ENCODE data around the gene GRAP2.

Gene GRAP2

DNA sequence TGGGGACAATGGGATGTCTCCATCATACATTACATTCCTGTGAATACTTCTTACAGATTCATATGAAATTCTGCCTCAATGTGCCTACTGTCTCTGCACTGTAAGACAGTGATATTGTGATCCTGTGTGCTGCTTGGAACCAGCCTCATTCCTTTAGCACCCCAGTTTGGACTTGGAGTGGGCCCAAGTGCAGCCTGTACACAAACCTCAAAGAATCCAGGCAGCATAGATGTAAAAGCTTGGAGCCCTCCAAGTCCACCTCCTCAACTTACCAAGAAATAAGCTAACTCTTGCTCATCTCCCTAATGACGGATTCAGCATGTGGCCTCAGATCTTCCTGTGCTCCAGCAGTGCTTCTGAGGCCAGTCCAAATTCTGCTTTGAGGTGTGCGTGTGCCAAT is 24.4 kb downstream of the GRAP2 start:
- DNase-seq, result no peak

DNA sequence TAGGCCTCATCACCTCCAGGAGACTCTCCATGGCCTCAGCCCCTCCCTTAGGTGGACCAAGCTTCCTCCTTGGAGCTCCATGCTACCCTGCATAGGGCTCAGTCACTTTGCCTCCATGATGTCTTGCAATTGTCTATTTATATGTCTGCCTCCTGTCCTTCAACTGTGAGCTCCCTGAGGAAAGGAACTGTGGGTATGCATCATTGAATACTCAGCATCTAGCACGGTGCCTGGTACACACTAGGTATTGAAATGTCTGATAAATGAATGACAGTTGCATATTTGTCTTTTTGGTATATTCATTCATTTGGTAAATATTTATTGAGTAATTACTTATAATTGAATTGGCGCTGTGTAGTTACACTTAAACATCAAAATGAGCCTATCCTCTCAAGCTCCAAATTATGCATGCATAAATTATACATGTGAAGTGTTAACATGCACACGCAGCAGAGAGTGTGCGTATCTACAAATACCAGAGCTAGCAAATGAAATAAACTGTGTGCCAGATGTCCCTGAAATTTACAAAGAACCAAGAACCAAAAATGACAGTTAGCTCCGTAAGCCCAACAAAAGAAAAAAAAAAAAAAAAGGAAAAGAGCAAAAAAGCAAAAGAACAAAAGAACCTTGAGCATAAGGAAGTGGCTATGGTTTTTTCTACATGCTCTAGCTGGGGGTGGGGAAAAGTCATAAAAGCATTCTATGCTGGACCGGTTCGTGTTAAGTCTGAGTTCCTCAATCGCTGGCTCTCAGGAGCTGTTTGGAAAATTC is 25.2 kb downstream of the GRAP2 start:
- DNase-seq, result no peak

DNA sequence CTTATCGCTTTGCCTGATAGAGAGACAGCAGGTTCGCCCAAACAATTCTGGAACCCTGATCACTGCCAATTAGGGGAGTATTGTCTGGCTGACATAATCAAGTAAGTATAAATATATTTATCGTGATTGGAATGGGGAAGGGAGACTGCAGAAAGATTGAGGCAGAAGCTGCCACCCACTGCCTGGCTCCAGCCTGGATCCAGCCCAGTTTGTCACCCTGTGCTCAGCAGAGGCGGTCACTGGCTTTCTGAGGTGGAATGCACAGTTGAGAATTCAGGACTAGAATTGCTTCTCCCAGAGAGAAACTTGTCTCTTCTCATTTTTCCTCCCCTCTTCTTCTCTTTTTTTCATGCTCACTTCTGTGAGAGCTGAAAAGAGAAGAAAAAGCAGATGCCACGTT is 25.9 kb downstream of the GRAP2 start:
- DNase-seq, result no peak

GRCh38 chr22:39927544-39927943 is 26.7 kb downstream of the GRAP2 start:
- no peak for DNase-seq

- DNase-seq, result no peak
Observed at GRCh38 chr22:39928536-39929520, 27.9 kb downstream of the GRAP2 start.

DNA sequence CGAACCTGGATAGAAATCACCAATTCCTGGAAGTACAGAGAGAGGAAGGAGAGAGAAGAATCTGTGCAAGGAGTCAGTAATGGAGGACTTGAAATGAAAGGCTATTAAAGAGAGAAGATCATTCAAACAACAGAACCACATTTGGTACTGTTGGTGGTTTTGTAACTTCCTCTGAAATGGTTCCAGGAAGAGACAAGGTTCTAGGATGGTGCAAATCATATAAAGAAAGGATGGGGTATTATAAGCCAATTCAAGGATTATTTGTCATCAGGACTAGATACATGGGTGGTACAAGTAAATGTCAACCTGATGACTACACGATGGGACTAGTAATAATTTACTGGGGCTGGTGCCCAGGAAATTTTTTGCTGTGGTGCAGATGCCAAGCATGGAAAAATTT is 30.4 kb downstream of the GRAP2 start:
- DNase-seq, result no peak

DNA sequence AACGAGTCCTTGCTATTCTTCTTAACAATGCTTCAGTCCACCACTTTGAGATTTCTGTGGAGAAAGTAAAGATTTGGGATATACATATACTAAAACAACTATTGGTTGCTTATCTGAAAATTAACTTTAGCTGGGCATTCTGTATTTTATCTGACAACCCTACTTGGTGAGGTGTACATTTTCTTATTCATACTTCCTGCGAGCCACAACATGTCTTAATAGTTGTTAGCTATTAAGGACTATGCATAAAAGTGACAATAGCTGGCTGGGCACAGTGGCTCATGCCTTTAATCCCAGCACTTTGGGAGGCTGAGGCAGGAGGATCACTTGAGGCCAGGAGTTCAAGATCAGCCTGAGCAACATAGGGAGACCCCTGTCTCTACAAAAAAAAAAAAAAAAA is 31.3 kb downstream of the GRAP2 start:
- DNase-seq, result no peak

GRCh38 chr22:39932918-39933649 is 32.2 kb downstream of the GRAP2 start:
- DNase-seq, result no peak

GRCh38 chr22:39933741-39934140 is 32.9 kb downstream of the GRAP2 start:
- no peak for DNase-seq

- DNase-seq, result peak in 5 of 51 donors; percentile 2 to 28 (median 9)
Observed at GRCh38 chr22:39935116-39935515, 34.2 kb downstream of the GRAP2 start.

GRCh38 chr22:39935612-39936011 is 34.7 kb downstream of the GRAP2 start:
- DNase-seq, result no peak

DNA sequence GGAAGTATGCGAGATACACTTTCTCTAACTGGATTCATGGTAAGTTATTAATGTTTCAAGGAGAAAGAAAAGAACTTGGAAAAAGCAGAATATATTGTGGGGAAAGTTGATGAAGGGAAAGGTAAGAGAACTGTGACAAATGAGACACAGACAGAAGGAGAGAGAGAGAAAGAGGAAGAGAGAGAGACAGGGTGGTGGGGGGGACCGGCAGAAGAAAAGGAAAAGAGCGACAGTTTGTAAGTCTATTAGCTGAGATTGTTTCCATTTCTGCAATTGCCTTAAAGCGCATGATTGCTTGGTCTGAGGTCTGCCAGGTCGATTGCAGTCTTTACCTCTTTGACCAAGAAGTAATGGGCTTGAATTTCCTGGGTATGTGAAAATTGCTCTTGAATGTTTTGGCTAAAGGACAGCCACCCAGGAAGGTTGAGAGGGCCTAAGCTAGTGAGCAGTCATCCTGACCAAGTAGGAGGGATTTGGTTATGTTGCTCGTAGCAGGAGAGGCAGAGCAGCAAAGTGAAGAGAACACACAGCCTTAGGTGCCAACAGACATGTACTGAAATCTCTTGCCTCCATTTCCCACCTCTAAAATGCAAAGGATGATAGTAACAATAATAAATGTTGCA is 35.8 kb downstream of the GRAP2 start:
- DNase-seq, result no peak

GRCh38 chr22:39937906-39938305 is 37.0 kb downstream of the GRAP2 start:
- no peak for DNase-seq

DNA sequence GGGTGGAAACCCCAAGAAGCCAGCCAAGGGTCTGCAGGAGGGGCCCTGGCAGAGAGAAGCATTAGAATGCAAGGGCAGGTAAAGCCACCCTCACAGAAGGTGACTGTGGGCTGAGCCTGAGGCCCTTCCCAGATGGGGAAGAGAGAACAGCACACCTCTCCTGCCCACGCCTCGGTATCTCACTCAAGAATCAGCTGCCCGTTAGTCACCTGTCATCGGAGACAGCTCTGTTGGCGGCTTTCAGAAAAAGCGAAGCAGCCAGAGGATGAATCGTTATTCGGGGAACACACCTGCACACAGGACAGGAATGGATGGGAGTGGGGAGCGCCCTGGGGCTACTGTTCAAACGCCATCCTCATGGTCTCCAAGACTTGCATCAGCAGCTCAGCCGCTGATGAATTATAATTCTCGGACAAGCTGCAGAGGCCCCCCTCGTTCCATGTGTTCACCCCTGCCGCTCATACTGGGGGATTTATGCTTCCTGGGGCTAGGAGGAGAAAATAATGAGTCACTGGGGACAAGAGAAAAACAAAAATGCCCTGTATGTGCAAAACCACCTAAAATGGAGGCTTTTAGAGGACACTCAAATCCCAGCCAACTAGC is 37.7 kb downstream of the GRAP2 start:
- no peak for DNase-seq

DNA sequence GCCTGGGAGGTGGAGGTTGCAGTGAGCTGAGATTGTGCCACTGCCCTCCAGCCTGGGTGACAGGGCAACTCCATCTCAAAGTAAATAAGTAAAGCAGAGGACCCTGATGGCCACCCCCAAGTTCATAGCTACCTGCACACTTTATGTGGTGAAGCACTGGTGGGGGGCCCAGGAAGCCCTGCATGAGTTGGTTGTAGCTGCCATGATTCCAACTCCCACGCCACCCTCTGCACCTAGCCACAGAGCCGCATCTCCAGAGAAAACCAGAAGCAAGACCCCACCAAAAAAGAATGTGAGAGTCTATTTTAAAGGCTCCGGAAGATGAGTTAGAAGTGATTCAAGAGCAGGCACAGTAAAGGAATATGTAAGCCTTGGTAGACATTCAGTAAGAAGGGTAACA is 38.9 kb downstream of the GRAP2 start:
- no peak for DNase-seq

GRCh38 chr22:39940757-39941305 is 39.9 kb downstream of the GRAP2 start:
- DNase-seq, result no peak

DNA sequence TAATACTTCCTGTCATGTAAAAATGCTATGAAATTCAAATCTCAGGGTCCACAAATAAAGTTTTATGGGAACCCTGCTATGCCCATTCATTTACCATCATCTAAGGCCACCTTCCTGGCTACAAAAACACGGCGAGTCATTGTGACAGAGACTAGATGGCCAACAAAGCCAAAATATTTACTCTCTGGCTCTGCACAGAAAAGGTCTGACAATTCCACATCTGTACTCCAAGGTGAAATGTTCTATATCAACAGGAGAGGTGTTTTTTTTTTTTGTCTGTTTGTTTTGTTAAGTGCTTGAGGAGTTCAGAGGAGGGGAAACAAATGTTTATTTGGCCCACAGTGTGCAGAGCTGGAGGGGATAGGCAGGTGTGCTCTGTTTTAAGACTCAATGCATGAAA is 40.7 kb downstream of the GRAP2 start:
- DNase-seq, result no peak

DNA sequence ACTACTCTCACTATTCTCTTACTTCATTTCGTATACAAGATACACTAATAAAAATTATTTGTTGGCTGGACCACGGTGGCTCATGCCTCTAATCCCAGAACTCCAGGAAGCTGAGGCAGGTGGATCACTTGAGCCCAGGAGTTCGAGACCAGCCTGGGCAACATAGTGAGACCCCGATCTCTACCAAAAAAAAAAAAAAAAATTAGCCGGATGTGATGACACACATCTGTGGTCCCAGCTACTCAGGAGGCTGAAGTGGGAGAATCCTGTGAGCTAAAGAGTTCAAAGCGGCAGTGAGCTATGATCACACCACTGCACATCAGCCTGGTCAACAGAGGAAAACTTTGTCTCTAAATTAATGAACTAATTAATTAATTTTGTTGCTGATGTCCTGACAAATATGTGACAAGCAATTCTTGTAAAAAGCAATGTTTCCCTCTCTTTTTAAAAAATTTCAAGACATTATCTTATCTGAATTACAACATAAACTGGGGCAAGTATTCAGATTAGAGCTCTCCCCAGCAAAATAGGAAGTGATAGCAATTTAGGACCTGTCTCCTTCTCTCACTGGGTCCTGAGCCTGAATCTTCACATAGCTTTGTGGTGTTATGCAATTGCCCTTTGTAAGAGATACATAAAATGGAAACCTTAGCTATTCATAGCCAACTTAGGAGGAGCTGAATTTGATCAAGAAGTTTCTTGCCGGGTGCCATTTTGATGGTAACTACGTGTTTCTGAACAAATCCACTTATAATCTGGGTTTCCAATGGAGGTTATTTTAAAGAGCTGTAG is 41.8 kb downstream of the GRAP2 start:
- DNase-seq, result no peak

- DNase-seq, result no peak
Observed at GRCh38 chr22:39943337-39943736, 42.5 kb downstream of the GRAP2 start.

Measured in hypothalamus (tissue), 51 donors.